PC-3 (cell line): ENCODE results near the gene HERC3.
"Not testable (repeated sequence)": the region's sequence is repeated elsewhere in the genome, so short reads cannot be mapped to it uniquely, and the experiment has no call there.

Source experiments
- CTCF ChIP-seq: fragments of 300-600 bp; sonication (generic); conservative IDR thresholded peaks from 2 replicates; pipeline ENCODE4 v1.5.1; 2017; ENCODE audit warnings: antibody characterized with exemption, low read depth, mild to moderate bottlenecking, low read length
- EZH2 ChIP-seq: fragments of 300-600 bp; sonication (generic); IDR thresholded peaks from one replicate; pipeline ENCODE4 v1.6.1; 2017; ENCODE audit warnings: antibody characterized with exemption, mild to moderate bottlenecking, low read length; ENCODE audit not compliant: unreplicated experiment
- EZH2phosphoT487 ChIP-seq: fragments of 300-600 bp; sonication (generic); IDR thresholded peaks from 2 replicates; pipeline ENCODE4 v1.6.1; 2018; ENCODE audit warnings: mild to moderate bottlenecking, antibody characterized with exemption, low read length, borderline replicate concordance

GRCh38 chr4:88609794-88610193 is 17.5 kb downstream of the HERC3 start:
- not testable (repeated sequence) for TF ChIP-seq CTCF, EZH2phosphoT487, EZH2
